Measurements from ENCODE around the gene POM121.
"Not testable (repeated sequence)": the region's sequence is repeated elsewhere in the genome, so short reads cannot be mapped to it uniquely, and the experiment has no call there.

DNA sequence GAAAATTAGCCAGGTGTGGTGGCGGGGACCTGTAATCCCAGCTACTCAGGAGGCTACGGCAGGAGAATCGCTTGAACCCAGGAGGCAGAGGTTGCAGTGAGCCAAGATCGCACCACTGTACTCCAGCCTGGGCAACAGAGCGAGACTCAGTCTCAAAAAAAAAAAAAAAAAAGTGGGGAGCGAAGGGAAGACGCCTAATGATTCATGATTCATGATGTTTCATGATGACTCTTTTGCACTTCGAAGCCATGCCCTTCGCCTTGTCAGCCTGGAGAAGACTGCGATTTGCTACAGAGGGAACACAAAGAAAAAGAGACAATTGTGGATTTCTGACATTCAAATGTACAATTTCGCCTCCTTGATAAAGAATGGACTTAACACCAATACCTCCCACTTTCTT is 57.2 kb downstream of the POM121 start:
- TF ChIP-seq, protein P1, sequence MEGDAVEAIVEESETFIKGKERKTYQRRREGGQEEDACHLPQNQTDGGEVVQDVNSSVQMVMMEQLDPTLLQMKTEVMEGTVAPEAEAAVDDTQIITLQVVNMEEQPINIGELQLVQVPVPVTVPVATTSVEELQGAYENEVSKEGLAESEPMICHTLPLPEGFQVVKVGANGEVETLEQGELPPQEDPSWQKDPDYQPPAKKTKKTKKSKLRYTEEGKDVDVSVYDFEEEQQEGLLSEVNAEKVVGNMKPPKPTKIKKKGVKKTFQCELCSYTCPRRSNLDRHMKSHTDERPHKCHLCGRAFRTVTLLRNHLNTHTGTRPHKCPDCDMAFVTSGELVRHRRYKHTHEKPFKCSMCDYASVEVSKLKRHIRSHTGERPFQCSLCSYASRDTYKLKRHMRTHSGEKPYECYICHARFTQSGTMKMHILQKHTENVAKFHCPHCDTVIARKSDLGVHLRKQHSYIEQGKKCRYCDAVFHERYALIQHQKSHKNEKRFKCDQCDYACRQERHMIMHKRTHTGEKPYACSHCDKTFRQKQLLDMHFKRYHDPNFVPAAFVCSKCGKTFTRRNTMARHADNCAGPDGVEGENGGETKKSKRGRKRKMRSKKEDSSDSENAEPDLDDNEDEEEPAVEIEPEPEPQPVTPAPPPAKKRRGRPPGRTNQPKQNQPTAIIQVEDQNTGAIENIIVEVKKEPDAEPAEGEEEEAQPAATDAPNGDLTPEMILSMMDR (IDR thresholded peaks at IDR 0.05 in 4 of 5, conservative IDR thresholded peaks at IDR 0.05 in 1 of 5) = not testable (repeated sequence)
- not testable (repeated sequence) for TF ChIP-seq POLR2A (IDR thresholded peaks at IDR 0.05)
